Left lung (tissue), 10 donors: ENCODE results near the gene DNMT3B. TPM values are rescaled to one million over a fixed set of nuclear protein-coding genes. Genes with fewer than 3 reads are reported as not detected.

Experiments
- ATAC-seq: fragments of 200-7000 bp; cut with Tn5 transposase; one replicate; pipeline ENCODE4 v1.9.1; 2020; ENCODE audit warnings: moderate library complexity
- DNase-seq, 4 donors: peaks; one replicate each; pipeline ENCODE4 v3.0.0-alpha.2; 2013 to 2020
- H3K27ac ChIP-seq, 2 donors: fragments of 200-600 bp; sonication (generic) in 1 of 2; one replicate each; pipeline versions ENCODE4 v1.5.0 to v1.8.0; 2020 to 2021
- H3K27me3 ChIP-seq, 2 donors: fragments of 200-600 bp; sonication (generic) in 1 of 2; one replicate each; pipeline versions ENCODE4 v1.5.0 to v1.8.0; 2020 to 2021
- H3K36me3 ChIP-seq, 2 donors: fragments of 200-600 bp; sonication (generic) in 1 of 2; one replicate each; pipeline versions ENCODE4 v1.5.0 to v1.8.0; 2020 to 2021
- H3K4me1 ChIP-seq, 2 donors: fragments of 200-600 bp; one replicate each; pipeline ENCODE4 v1.8.0; 2021
- H3K4me3 ChIP-seq, 2 donors: fragments of 200-600 bp; sonication (generic) in 1 of 2; one replicate each; pipeline versions ENCODE4 v1.5.0 to v1.8.0; 2020 to 2021; ENCODE audit warnings: mild to moderate bottlenecking in 1 of 2
- H3K9me3 ChIP-seq, 2 donors: fragments of 200-600 bp; sonication (generic) in 1 of 2; one replicate each; pipeline versions ENCODE4 v1.5.0 to v1.8.0; 2020 to 2021
- CTCF ChIP-seq, 2 donors: fragments of 200-600 bp; sonication (generic) in 1 of 2; IDR thresholded peaks; one replicate each; pipeline versions ENCODE4 v1.5.0 to v1.8.0; 2021; ENCODE audit warnings: antibody characterized with exemption in 2 of 2
- intact Hi-C, 2 donors: fragments of 100-400 bp; cut with DNase I; formaldehyde crosslinking; loops; one replicate each; pipeline versions ENCODE4 v1.11.2 to v1.14.2; 2022
- polyA plus RNA-seq, 6 donors: library from polyadenylated mRNA; unstranded; fragments of 120-200 nt; gene quantifications; one replicate each; pipeline ENCODE4 v1.2.1, GENCODE V29; 2013; ENCODE audit not compliant: insufficient read length in 6 of 6
- total RNA-seq, 2 donors: library from RNA; stranded (reverse); fragmentation: NEBNext Ultra II Directional; extraction: Animal tissue kit (Norgen Biotek cat#: 25700); gene quantifications; one replicate each; pipeline ENCODE4 v1.2.1, GENCODE V29; 2021
- donor health status: DM: no; HTN: yes; CAD: no.
- donor health status: DM: no; HTN: no; CAD: no.

The DNMT3B gene
- total and polyA plus RNA-seq, 8 donors, result 0.86 to 8.3 (median 6.4) TPM

DNA sequence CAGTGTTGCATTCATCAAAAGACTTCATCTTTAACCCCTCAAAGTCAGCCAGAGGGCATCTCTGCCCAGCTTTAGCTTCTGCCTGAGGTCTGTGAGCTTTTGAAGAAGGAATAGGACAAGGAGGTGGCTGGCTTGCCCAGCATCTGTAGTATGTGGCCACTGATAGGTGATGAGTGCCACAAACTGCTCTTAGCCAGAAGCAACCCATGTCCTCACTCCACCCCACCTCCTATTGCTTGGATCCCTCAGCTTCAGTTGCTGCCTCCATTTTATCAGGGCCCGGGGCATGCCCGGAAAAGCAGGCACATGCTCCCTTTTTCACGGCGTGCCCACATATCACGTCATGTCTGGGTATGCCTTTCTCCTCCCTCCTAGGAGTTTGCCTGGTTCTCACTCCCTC is 84.7 kb downstream of the DNMT3B start:
- no peak overlapping the region for H3K27ac ChIP-seq
- H3K27me3 ChIP-seq, result no peaks in the 10 kb centered on the region
- DNase-seq (no peak), ATAC-seq (no peak)
- H3K9me3 ChIP-seq, result no peaks in the 10 kb centered on the region
- intact Hi-C loops, result no loop called here
- no peak overlapping the region for H3K4me3 ChIP-seq
- H3K4me1 ChIP-seq, result no peaks in the 10 kb centered on the region
- peaks cover 0 to 97% of the 10 kb centered on the region in 2 donors for H3K36me3 ChIP-seq
- TF ChIP-seq CTCF (IDR thresholded peaks at IDR 0.05), result no peak

GRCh38 chr20:32847964-32848363 is 85.8 kb downstream of the DNMT3B start:
- no peaks in the 10 kb centered on the region for H3K27me3 ChIP-seq
- intact Hi-C loops, result no loop called here
- ATAC-seq (no peak), DNase-seq (no peak)
- no peak overlapping the region for H3K27ac ChIP-seq
- no peaks in the 10 kb centered on the region for H3K4me1 ChIP-seq
- no peak for TF ChIP-seq CTCF (IDR thresholded peaks at IDR 0.05)
- H3K36me3 ChIP-seq, result peaks cover 0 to 97% of the 10 kb centered on the region in 2 donors
- H3K4me3 ChIP-seq, result no peak overlapping the region
- H3K9me3 ChIP-seq, result no peaks in the 10 kb centered on the region

DNA sequence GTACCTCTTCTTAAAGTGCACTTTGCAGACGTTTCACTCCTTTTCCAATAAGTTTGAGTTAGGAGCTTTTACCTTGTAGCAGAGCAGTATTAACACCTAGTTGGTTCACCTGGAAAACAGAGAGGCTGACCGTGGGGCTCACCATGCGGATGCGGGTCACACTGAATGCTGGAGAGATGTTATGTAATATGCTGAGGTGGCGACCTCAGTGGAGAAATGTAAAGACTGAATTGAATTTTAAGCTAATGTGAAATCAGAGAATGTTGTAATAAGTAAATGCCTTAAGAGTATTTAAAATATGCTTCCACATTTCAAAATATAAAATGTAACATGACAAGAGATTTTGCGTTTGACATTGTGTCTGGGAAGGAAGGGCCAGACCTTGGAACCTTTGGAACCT is 86.7 kb downstream of the DNMT3B start:
- H3K4me1 ChIP-seq, result no peaks in the 10 kb centered on the region
- H3K9me3 ChIP-seq, result no peaks in the 10 kb centered on the region
- TF ChIP-seq CTCF (IDR thresholded peaks at IDR 0.05), result no peak
- H3K4me3 ChIP-seq, result no peak overlapping the region
- no peaks in the 10 kb centered on the region for H3K27me3 ChIP-seq
- intact Hi-C loops, result no loop called here
- ATAC-seq, result no peak
- H3K27ac ChIP-seq, result no peak overlapping the region
- peaks cover 0 to 97% of the 10 kb centered on the region in 2 donors for H3K36me3 ChIP-seq
- DNase-seq, result no peak

- TF ChIP-seq CTCF (IDR thresholded peaks at IDR 0.05), result no peak
- intact Hi-C loops, result no loop called here
These were observed 87.4 kb downstream of the DNMT3B start for GRCh38 chr20:32849577-32849976.

GRCh38 chr20:32855387-32855786 is 93.2 kb downstream of the DNMT3B start:
- H3K27me3 ChIP-seq, result no peaks in the 10 kb centered on the region
- H3K4me3 ChIP-seq, result no peak overlapping the region
- ATAC-seq, result no peak
- H3K9me3 ChIP-seq, result no peaks in the 10 kb centered on the region
- no peaks in the 10 kb centered on the region for H3K4me1 ChIP-seq
- H3K36me3 ChIP-seq, result peaks cover 0 to 84% of the 10 kb centered on the region in 2 donors
- intact Hi-C loops, result no loop called here
- no peak for DNase-seq
- no peak overlapping the region for H3K27ac ChIP-seq
- no peak for TF ChIP-seq CTCF (IDR thresholded peaks at IDR 0.05)

More at GRCh38 chr20:32849577-32849976, 87.4 kb downstream of the DNMT3B start:
- Histone ChIP-seq H3K4me3 (no peak overlapping the region), H3K4me1 (no peaks in the 10 kb centered on the region), H3K9me3 (no peaks in the 10 kb centered on the region), H3K27me3 (no peaks in the 10 kb centered on the region), H3K36me3 (peaks cover 0 to 98% of the 10 kb centered on the region in 2 donors), H3K27ac (no peak overlapping the region)
- DNase-seq (no peak), ATAC-seq (no peak)
